Smooth muscle cell (in vitro differentiated cells): ENCODE measurements around the gene PLD2. TPM values are rescaled to one million over a fixed set of nuclear protein-coding genes. Genes with fewer than 3 reads are reported as not detected.

Source experiments
- DNase-seq: peaks from one replicate; lab custom pipeline; 2025; ENCODE audit not compliant: unreplicated experiment; lab: John Stamatoyannopoulos, UW
- H2AFZ ChIP-seq: fragments of 200-600 bp; sonication (generic); 2 replicates; pipeline ENCODE4 v1.6.0; 2016; ENCODE audit warnings: antibody characterized with exemption, low read depth, mild to moderate bottlenecking
- H3F3A ChIP-seq: fragments of 200-600 bp; sonication (generic); 2 replicates; pipeline ENCODE4 v1.6.0; 2017; ENCODE audit warnings: antibody characterized with exemption, low read depth
- H3K27ac ChIP-seq: fragments of 200-600 bp; sonication (generic); 2 replicates; pipeline ENCODE4 v1.5.1; 2016; ENCODE audit warnings: low read depth, mild to moderate bottlenecking
- H3K27me3 ChIP-seq: fragments of 200-600 bp; sonication (generic); 2 replicates; pipeline ENCODE4 v1.6.1; 2016; ENCODE audit warnings: low read depth, mild to moderate bottlenecking
- H3K36me3 ChIP-seq: fragments of 200-600 bp; sonication (generic); 2 replicates; pipeline ENCODE4 v1.5.1; 2016; ENCODE audit warnings: low read depth
- H3K4me1 ChIP-seq: fragments of 200-600 bp; sonication (generic); 2 replicates; pipeline ENCODE4 v1.5.1; 2016; ENCODE audit warnings: low read depth
- H3K4me2 ChIP-seq: fragments of 200-600 bp; sonication (generic); 2 replicates; pipeline ENCODE4 v1.6.0; 2016; ENCODE audit warnings: mild to moderate bottlenecking
- H3K4me3 ChIP-seq: fragments of 200-600 bp; sonication (generic); 2 replicates; pipeline ENCODE4 v1.5.1; 2016; ENCODE audit warnings: mild to moderate bottlenecking
- H3K79me2 ChIP-seq: fragments of 200-600 bp; sonication (generic); 2 replicates; pipeline ENCODE4 v1.6.0; 2016; ENCODE audit warnings: low read depth, mild to moderate bottlenecking
- H3K9ac ChIP-seq: fragments of 200-600 bp; sonication (generic); 2 replicates; pipeline ENCODE4 v1.6.0; 2016; ENCODE audit warnings: low read depth
- H3K9me3 ChIP-seq: fragments of 200-600 bp; sonication (generic); replicated peaks from 2 replicates; pipeline ENCODE4 v1.5.1; 2016; ENCODE audit warnings: low read depth
- H4K20me1 ChIP-seq: fragments of 200-600 bp; sonication (generic); 2 replicates; pipeline ENCODE4 v1.6.0; 2016; ENCODE audit warnings: low read depth
- WGBS: methylation state at CpG from one replicate; pipeline ENCODE4 v1.1.7; 2016; ENCODE audit warnings: low lambda C conversion rate; 5-methylcytosine and 5-hydroxymethylcytosine counted together
- polyA plus RNA-seq: library from polyadenylated mRNA; unstranded; fragments of >200 nt; fragmentation: Nextera tagmentation; extraction: Ambion mirVana; gene quantifications from 2 replicates; pipeline ENCODE4 v1.2.1, GENCODE V29; 2016
- total RNA-seq: library from RNA; depleted of rRNA; stranded (reverse); fragments of >200 nt; gene quantifications from 2 replicates; pipeline ENCODE4 v1.2.3, GENCODE V29; 2014
- TF ChIP-seq, protein P1 (sequence below): fragments of 200-600 bp; sonication (generic); IDR thresholded peaks from 2 replicates; pipeline ENCODE4 v1.5.1; 2017; ENCODE audit warnings: borderline replicate concordance, mild to moderate bottlenecking, antibody characterized with exemption; ENCODE audit not compliant: insufficient read depth, poor library complexity, severe bottlenecking

PLD2 gene
- total and polyA plus RNA-seq, 2 experiments from 2014 or later = 9.9 to 20.3 TPM

DNA sequence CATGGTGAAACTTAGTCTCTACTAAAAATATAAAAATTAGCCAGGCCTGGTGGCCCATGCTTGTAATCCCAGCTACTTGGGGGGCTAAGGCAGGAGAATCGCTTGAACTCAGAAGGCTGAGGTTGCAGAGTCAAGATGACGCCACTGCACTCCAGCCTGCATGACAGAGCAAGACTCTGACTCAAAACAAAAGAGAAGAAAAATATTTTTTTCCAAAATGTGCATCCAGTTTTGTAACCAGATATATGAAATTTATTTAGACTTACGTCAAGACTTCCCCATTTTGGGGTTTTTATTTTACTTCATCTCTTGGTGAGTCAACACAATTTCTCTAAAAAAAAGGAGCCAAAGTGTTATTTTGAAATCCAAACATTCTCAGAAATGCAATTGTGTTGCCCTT lies 40.8 kb upstream of the PLD2 start:
- Histone ChIP-seq H3K27me3 (no peaks in the 10 kb centered on the region), H3K9me3 (no peaks in the 10 kb centered on the region), H2AFZ (no peak overlapping the region), H3K36me3 (no peaks in the 10 kb centered on the region), H3K4me2 (no peak overlapping the region), H3K27ac (no peak overlapping the region), H4K20me1 (no peaks in the 10 kb centered on the region), H3F3A (no peaks in the 10 kb centered on the region), H3K4me3 (no peak overlapping the region), H3K9ac (no peak overlapping the region), H3K79me2 (no peaks in the 10 kb centered on the region), H3K4me1 (no peaks in the 10 kb centered on the region)
- TF ChIP-seq, protein P1, sequence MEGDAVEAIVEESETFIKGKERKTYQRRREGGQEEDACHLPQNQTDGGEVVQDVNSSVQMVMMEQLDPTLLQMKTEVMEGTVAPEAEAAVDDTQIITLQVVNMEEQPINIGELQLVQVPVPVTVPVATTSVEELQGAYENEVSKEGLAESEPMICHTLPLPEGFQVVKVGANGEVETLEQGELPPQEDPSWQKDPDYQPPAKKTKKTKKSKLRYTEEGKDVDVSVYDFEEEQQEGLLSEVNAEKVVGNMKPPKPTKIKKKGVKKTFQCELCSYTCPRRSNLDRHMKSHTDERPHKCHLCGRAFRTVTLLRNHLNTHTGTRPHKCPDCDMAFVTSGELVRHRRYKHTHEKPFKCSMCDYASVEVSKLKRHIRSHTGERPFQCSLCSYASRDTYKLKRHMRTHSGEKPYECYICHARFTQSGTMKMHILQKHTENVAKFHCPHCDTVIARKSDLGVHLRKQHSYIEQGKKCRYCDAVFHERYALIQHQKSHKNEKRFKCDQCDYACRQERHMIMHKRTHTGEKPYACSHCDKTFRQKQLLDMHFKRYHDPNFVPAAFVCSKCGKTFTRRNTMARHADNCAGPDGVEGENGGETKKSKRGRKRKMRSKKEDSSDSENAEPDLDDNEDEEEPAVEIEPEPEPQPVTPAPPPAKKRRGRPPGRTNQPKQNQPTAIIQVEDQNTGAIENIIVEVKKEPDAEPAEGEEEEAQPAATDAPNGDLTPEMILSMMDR = no peak
- DNase-seq = no peak
- WGBS = 91% methylated on average over 3 of the region's 3 CpGs

GRCh38 chr17:4766723-4767122 lies 40.2 kb upstream of the PLD2 start:
- Histone ChIP-seq H4K20me1 (no peaks in the 10 kb centered on the region), H3K4me3 (no peak overlapping the region), H3K27ac (no peak overlapping the region), H3K9ac (no peak overlapping the region), H3F3A (no peaks in the 10 kb centered on the region), H3K27me3 (no peaks in the 10 kb centered on the region), H3K79me2 (no peaks in the 10 kb centered on the region), H2AFZ (no peak overlapping the region), H3K9me3 (no peaks in the 10 kb centered on the region), H3K4me1 (no peaks in the 10 kb centered on the region), H3K36me3 (no peaks in the 10 kb centered on the region), H3K4me2 (no peak overlapping the region)
- no peak for DNase-seq
- TF ChIP-seq, protein P1 = no peak
- WGBS = 95% methylated on average over 9 of the region's 9 CpGs

DNA sequence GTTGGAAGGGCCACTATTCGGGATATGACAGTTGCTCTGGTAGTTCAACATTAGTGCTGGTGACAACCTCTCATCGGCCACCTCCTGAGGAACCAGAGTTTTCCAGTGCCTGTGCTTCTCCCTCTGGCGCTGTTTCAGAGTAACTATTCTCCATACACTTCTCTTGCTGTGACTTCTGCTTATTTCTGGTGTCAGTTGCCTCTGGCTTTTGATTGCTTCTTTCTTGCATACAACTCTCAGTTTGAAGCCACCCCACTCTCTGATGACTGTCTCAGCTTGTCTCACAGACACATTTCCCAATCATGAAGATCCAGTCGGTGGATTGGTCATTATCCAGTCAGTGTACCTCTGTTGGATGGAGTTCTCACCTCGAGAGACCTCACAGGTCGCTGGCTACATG lies 38.7 kb upstream of the PLD2 start:
- Histone ChIP-seq H3K4me3 (no peak overlapping the region), H3K4me2 (no peak overlapping the region), H3K4me1 (no peaks in the 10 kb centered on the region), H3K79me2 (no peaks in the 10 kb centered on the region), H3K9me3 (no peaks in the 10 kb centered on the region), H3F3A (no peaks in the 10 kb centered on the region), H3K9ac (no peak overlapping the region), H3K27me3 (peaks cover 4% of the 10 kb centered on the region), H3K36me3 (no peaks in the 10 kb centered on the region), H2AFZ (no peak overlapping the region), H3K27ac (no peak overlapping the region), H4K20me1 (no peaks in the 10 kb centered on the region)
- TF ChIP-seq, protein P1 = no peak
- DNase-seq = no peak
- WGBS = 82% methylated on average over 6 of the region's 6 CpGs

- no peak overlapping the region for H3K27ac ChIP-seq
- no peaks in the 10 kb centered on the region for H3K4me1 ChIP-seq
- H3F3A ChIP-seq = no peaks in the 10 kb centered on the region
- no peaks in the 10 kb centered on the region for H3K9me3 ChIP-seq
- H3K4me3 ChIP-seq = no peak overlapping the region
- WGBS = 88% methylated on average over 2 of the region's 2 CpGs
- H3K4me2 ChIP-seq = no peak overlapping the region
- TF ChIP-seq, protein P1 = no peak
- H3K27me3 ChIP-seq = peaks cover 8% of the 10 kb centered on the region
- H3K36me3 ChIP-seq = no peaks in the 10 kb centered on the region
- no peak overlapping the region for H3K9ac ChIP-seq
- no peaks in the 10 kb centered on the region for H4K20me1 ChIP-seq
- H2AFZ ChIP-seq = no peak overlapping the region
- no peak for DNase-seq
- H3K79me2 ChIP-seq = no peaks in the 10 kb centered on the region
Observed at GRCh38 chr17:4769628-4770027, 37.3 kb upstream of the PLD2 start.
